Fibroblast of gingiva (primary cell): ENCODE data around the gene RALY.

ENCODE experiments used
- DNase-seq: peaks from one replicate; pipeline ENCODE4 v3.0.0-alpha.2; 2011; ENCODE audit warnings: low read depth

Gene RALY

GRCh38 chr20:33986560-33987216, 7.0 kb upstream of the RALY start:
- no peak for DNase-seq

- no peak for DNase-seq
These were observed 3.6 kb upstream of the RALY start for GRCh38 chr20:33990075-33990474.

DNA sequence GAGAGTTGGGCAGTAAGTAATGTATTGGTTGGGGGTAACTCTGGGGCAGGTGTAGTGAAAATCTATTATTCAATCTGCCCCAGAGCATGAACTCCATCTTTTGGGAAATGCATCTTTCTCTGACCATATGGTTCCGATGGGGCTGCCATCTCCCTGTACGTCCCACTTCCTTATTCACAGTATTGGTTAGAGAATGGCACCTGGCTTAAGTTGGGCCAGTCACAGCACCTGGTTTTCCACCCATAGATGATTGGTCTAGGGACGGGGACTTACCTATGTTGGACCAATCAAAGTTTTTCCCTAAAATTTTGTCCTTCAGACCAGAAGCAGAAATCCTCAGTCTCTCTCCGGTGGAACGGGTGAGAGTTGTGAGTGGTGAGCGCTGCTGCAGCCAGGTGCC, 2.2 kb upstream of the RALY start:
- no peak for DNase-seq

DNA sequence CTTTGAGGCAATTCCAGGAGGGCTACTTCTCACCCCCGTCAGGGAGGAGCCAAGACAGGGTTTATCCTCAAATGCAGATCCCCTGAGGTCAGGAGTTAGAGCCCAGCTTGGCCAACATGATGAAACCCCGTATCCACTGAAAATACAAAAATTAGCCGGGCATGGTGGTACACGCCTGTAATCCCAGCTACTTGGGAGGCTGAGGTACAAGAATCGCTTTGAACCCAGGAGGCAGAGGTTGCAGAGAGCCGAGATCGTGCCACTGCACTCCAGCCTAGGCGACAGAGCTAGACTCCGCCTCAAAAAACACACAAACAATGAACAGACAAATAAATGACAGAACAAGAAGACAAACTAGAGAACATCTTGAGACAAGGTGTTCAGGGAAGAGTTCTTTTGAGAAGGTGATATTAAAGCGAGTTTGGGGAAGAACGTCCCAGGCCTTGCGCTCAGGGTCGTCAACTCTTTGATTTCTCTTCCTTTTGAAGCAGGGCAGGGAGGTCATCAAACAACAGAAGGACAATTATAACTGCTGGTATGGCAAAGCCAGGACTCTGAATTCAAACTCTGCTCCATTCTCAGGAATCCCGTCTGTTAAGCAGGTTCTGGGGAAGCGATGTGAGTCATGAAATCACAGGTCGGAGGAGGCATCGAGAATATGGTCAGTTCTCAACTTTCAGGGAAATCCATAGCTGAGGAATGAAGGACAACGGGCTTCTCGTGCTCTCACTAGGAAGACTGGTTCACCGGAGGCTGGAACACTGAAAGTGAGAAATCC, 1.4 kb upstream of the RALY start:
- DNase-seq = peak; percentile 2

- DNase-seq = peak; percentile 99
These were observed 662 bp upstream of the RALY start for GRCh38 chr20:33992923-33993575.

DNA sequence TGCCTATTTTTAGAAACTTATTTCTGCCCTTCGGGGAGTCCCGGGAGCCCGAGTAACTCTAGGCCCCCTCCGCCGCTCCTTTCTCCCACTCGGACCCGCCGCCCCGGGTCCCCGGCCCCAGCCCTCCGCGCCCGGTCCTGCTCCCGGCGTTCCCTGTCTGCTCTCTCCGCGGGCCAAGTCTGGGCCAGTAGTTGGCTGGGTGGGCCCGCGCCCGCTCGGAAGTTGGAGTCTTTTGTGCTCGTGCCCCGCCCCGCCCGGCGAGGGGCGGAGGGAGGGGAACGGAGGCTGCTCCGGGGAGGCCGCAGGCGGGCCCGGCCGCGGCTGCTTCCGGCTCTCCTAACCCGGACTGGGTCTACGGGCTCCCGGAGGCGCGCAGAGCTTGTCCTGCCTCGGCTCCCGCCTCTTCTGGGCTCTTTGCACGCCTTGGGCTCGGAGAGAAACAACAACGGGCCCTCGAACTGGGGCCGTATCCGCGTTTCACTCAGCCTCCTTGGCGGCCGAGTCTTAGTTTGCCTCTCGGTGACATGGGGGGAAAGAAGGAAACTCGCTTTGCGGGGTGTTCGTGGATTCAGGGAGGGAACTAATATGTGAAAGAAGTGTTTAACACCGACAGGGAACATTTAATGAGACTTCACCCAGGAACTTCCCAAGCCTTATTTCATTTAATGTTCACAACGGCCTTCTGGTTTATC, 657 bp downstream of the RALY start:
- DNase-seq = peak; percentile 79

GRCh38 chr20:33995053-33995831, 1.5 kb downstream of the RALY start:
- DNase-seq = no peak

DNA sequence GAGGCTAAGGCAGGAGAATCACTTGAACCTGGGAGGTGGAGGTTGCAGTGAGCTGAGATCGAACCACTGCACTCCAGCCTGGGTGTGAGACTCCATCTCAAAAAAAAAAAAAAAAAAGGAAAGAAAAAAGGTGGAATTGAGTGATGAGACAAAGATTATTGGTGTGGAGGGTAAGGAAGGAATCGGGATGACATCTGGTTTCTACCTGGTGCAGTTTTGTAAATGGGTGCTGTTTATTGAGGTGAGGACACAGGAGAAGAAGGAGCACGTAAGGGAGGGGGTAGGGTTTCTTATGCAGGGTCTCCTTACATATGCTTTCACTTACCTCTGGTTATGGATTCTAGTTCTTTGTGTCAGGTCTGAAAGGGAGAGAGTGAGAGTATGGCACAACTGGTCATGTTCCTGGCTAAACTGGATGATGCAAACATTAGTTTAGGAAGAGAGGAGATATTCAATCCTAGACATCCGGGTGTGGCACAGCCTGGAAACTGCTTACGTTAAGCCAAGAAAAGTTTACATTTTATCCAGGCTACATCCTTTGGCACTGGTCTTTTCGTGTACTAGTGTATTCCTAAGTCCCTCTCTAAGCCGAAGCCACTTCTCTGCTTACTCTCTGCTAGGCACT, 5.4 kb downstream of the RALY start:
- DNase-seq = peak; percentile 53

- no peak for DNase-seq
These were observed 7.7 kb downstream of the RALY start for GRCh38 chr20:34001378-34001777.

GRCh38 chr20:34004227-34004626, 10.5 kb downstream of the RALY start:
- no peak for DNase-seq

DNA sequence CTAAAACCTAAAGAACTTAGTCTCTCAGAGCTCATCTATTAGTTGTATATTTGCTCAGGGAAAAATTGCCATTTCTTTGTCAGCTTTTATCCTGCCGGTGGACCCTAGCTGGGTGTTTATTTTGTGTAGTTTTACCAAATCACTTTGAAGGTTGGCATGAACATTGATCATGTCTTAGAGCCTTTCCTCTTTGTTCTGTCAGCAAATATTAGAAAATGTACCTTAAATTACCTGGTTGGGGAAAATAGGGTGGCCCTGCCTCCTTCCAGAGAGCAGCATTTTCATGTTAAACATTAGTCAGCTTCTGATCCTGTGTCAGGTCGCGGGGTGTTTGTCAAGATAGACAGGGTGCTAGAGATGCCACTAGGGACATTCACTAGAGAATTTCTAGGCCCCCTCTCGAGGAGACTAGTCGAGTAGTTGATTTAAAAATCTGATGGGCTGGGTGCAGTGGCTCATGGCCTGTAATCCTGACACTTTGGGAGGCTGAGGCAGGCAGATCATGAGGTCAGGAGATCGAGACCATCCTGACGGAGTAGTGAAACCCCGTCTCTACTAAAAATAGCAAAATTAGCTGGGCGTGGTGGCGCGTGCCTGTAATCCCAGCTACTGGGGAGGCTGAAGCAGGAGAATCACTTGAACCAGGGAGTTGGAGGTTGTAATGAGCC, 11.2 kb downstream of the RALY start:
- no peak for DNase-seq

GRCh38 chr20:34006619-34007018, 12.9 kb downstream of the RALY start:
- no peak for DNase-seq

DNA sequence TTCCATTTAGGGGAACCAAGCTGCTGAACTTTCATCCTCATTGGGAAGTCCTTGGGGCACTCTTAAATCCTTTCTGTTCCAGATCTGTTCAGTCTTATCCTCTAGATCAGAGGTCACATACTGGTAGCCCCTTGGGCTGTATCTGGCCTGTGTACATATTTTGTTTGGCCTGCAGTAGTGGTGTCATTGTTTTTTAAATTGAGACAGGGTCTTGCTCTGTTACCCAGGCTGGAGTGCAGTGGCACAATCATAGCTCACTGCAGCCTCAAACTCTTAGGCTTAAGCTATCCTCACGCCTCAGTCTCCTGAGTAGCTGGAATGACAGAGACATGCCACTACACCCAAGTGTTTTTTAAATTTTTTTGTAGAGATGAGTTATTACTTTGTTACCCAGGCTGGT, 14.8 kb downstream of the RALY start:
- no peak for DNase-seq

- no peak for DNase-seq
These were observed 16.8 kb downstream of the RALY start for GRCh38 chr20:34010405-34010931.

DNA sequence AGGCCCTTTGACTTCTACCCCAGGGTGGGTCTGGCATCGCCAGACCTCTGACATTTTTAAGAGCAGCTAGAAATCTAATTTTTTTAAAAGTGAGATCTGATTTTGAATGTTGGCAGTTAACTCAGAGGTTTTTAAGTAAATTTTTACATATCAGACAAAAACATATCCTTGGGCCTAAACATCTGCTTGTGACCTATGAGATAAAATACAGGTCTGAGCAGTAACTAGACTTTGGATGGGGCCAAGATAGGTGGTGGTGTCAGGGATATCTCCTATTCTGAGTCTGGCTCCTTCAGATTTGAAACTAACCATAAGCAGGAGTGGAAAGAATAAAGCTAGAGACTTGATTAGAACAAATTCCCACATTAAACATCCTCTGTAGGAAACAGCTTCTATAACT, 17.6 kb downstream of the RALY start:
- DNase-seq = no peak

GRCh38 chr20:34012330-34012729, 18.6 kb downstream of the RALY start:
- DNase-seq = no peak

DNA sequence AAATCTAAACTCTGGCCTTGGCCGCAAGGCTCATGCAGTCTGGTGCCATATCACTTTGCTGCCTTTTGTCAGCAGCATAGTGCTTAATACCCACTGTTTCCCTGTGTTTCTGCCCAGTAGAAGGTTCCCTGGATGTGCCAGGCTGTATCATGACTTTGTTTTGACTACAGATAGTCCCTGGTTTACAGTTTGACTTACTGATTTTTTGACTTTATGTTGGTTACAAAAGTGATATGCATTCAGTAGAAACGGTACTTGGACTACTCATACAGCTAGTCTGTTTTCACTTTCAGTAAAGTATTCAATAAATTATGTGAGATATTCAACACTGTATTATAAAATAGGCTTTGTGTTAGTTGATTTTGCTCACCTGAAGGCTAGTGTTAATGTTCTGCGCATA, 19.0 kb downstream of the RALY start:
- no peak for DNase-seq

DNA sequence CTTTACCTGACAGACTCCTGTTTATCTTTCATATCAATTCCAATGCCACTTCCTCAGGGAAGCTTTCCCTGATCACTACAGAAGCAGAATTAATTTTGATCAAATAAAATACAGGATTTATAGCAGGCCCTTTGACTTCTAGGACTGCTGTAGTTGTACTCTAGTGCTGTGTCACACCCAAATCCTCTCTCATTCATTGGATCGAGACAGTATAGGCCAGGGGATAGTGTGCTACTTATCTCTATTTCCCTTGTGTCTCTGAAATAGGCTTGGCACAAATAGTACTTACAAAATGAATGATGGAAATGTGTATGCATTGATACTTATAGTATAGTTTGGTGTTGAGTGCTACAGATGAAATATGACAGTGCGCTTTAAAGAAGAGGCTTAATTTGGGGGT, 19.8 kb downstream of the RALY start:
- DNase-seq = no peak

DNA sequence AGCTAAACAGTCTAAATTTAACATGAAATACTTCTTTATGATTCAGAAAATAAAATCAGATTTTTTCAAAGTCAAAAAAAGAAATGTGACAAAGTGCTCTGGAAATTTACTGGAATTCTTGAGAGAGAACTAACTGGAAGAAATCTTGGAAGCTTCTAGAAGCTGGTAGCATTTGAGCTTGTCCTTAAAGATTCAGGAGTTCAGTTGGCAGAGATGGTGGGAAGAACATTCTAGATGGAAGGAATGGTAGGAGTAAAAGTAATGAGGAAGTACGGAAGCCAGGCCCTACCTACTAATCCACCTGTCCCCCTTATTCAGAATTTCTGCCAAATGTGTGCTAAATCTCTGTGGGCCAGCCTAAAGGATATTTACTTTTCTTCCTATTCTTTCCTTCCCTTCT, 21.2 kb downstream of the RALY start:
- no peak for DNase-seq
